ENCODE data around the gene PDILT.

DNA sequence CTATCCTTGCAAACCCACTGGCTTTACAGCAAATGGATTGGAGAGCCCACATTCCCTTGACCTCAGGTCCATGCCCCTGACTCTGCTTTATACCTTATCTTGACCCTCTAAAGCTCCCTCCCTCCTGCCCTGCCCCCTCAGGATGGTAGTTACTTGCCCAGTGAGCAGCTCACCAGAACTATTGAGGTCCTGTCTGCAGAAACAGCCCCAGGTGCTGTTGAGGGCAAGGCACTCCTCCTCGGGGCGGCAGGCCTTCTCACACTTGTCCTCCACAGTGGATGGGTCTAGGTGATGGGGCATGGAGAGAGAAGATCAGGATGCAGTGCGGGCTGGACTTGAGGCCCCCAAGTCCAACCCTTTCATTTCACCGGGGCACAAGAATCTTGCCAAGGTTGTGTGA is 81.8 kb downstream of the PDILT start:
- TF ChIP-seq POLR2AphosphoS5 (IDR thresholded peaks at IDR 0.05) = no peak
- TF ChIP-seq CTCF (IDR thresholded peaks at IDR 0.05) = no peak
- TF ChIP-seq POLR2A (IDR thresholded peaks at IDR 0.05) = no peak
